Brain pericyte (primary cell): ENCODE results near the gene TP53I11.

Source experiments
- DNase-seq: peaks from one replicate; pipeline ENCODE4 v3.0.0-alpha.2; 2012; ENCODE audit warnings: low read depth, low spot score

The TP53I11 gene

DNA sequence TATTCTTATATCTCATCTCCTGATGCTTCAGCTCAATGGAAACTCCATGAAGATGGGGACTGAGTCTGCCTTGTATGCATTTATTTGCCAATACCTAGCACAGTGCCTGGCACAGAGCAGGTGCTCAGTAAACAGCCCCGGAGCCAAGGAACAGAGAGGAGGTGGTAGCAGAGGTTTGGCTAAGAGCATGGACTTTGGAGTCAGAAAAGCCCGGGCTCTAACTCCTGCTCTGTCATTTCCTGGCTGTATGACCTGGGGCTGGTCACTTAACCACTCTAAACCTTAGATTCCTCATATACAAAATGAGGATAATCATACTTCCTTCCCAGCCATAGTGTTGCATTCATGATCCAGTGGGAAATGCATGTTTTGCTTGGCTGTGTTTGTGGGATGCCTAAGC, 36.6 kb downstream of the TP53I11 start:
- no peak for DNase-seq

DNA sequence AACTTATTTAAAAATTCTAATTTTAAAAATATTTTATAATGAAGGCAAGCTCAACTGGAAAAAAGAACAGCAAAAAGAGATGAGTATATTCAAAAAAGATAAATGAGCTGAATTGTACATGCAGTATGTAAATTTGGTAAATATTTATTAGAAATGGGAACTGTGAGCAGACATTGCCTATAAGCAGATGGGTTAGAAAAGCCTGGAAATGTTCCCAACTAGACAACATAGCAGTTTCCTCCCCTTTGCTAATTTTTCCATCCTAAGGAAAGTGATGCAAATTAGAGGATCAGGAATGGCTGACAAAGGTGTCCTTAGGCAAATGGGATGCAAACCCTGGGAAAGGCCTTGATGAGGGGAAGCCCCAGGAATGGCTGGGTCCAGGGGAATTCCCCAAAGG, 37.2 kb downstream of the TP53I11 start:
- DNase-seq = no peak

DNA sequence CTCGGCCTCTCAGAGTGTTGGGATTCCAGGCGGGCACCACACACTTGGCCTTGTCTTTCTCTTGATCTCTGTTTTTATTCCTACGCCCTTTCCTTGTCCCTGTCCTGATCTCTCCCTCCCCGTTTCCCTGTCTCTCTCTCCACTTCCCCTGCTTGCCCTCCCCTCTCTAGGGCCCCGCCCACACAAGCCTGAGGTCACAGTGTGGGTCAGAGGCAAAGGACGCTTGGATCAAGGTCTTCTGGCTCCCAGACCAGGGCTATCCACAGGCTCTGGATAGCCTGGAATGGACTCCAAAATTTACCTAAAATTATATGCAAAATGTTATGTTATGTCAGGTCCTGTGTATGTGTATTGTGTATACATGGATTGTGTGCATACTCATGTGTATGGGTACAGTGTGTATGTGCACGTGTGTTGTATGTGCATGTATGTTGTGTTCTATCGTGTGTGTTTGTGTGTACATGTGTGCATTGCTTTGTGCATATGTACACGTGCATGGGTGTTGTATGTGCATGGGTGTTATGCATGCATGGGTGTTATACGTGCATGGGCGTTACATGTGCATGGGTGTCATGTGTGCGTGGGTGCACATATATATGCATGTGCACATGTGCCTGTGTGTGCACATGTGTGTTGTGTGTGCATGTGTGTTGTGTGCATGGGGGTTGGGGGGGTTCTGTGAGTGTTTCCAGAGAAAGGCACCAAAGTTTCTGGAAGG, 38.3 kb downstream of the TP53I11 start:
- no peak for DNase-seq

DNA sequence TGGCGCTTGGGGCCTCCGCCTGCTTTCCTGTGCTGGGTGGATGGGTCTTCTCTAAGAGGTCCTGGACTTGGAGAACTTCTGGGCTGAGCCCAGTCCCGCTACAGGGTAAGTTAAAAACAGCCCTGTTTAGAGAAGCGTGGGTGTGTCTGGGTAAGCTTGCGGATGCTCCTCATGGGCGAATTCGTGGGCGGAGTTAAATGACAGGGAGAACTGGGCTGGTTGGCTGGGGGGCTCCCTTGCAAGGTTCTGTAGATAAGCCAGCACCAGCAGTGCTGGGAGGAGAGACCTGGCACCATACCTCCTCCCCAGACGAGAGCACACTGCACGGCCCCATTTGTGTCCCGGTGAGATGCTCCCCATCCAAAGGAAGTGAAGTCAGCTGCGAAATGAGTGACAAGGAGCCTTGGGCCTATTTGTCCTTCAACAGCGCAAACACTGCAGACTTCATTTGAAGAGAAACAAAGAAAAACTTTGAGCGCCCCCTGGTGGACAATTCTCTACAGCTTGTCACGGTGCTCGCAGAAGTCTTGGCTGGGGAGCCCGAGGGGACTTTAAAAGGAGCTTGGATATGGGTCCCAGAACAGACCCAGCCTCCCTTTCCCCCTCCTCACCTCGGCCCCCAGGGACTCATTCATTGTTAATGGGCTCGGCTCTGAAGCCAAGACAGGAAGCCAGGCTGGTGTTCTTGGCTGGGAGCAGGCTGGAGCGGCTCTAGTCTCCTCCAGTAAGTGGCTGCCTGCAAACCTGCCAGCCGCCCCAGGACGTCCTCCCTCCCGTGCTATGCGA, 39.5 kb downstream of the TP53I11 start:
- DNase-seq = peak; percentile 20

DNA sequence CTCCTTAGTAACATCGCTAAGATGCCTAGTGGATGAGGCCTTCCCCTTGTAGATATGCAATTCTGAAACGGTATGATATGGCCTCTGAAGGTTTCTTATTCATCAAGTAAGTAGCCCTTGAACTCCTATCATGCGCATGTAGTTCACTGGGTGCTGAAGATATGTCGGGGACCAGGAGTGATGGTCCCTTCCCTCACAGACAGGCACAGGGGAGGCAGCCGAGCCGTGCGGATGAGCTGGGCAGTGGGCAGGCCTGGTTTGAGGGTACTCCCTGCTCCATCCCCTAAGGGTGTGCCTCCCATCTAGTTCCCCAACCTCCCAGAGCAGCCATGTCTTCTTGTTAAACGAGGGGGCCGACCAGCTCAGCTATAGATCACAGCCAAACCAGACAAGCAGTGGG, 40.1 kb downstream of the TP53I11 start:
- DNase-seq = no peak

DNA sequence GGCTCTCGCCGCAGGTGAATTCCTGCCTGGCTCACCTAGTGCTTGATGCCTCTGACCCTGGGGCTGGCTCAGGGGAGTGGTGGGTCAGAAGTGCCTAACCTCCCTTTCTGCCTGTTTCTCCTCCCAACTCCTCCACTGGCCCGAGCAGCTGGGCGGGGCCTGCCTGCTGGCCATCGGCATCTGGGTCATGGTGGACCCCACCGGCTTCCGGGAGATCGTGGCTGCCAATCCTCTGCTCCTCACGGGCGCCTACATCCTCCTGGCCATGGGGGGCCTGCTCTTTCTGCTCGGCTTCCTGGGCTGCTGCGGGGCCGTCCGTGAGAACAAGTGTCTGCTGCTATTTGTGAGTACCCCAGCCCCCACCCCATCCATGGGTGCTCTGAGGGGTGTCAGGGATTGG, 41.1 kb downstream of the TP53I11 start:
- DNase-seq = no peak

DNA sequence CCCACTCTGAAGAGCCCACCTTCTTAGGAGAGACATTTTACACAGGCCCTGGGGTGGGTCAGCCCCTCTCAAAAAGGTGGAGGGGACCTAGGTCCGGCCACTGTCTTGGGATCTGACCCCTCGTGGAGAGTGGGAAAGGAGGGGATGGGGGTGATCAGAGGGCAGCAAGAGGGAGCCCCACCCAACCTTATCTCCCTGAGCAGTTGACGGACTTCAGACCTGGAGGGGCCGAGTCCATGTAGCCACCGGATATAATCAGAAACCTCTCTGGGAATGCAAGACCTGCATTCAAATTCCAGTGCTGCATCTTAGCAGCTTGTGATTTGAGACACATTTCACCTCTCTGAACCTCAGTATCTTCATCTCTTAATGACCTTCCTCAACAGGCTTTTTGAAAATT, 44.0 kb downstream of the TP53I11 start:
- DNase-seq = no peak

DNA sequence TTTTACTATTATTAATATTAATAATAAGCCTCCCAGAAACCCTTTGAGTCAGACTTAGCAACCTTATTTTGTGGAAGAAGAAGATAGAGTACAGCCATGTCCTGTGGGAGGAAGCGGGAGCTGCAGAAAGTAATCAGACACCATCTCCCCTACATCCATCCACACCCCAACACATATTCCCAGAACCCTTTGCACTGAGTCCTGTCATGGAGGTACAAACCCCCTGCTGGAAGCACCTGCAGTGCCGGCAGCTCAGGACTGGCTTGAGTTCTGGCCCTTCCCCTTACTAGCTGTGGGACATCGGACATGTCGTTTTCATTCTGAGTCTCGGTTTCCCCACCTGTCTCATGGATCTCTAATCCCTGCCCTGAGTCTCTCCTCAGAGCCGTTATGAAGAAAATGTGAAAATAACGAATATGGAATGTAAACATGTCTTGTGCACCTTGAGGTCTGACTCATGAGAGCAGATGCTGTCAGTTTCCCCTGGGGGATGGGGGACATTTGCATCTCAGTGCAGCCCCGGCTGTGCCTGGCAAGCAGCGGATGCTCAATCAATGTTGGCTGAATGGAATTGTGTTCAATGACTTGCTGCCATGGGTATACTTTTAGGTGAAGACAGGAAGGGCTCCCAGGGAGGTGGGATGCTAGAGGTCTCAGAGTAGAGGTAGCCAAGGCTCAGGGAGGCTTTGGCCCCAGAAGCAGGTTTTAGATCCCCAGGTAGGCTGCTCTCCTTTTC, 45.4 kb downstream of the TP53I11 start:
- DNase-seq = no peak

DNA sequence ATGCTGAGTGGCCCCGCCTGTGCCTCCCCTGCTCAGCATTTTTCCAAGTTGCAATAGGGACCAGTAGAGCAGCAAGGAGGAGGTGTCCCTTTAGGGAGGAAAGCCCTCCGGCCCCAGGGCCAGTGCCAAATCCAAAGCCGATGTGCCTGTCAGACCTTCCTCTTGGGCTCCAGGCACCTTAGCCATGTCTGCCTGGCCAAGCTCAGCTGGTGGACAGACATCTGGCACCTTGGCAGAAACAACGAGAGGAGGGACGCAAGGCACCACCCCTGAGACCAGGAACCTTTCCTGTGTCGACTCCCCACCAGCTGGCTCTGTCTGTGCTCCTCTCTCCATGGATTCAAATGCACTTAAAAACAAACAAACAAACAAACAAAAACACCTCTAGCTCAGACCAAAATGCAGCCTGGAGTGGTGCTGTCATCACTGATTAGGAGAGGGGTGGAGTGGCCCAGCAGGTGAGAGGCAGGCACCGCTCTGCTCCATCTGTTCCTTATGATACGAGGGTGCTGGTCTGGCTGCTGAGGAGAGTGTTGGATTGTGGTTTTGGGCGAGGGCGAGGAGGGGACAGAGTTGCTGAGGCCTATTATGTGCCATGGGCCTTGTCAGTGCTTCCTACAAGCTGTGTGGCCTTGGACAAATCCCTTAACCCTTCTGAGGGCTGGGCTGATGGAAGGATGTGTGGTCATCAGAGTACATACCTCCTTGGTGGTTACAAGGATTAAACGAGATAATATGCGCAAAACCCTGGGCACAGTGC, 46.2 kb downstream of the TP53I11 start:
- no peak for DNase-seq

DNA sequence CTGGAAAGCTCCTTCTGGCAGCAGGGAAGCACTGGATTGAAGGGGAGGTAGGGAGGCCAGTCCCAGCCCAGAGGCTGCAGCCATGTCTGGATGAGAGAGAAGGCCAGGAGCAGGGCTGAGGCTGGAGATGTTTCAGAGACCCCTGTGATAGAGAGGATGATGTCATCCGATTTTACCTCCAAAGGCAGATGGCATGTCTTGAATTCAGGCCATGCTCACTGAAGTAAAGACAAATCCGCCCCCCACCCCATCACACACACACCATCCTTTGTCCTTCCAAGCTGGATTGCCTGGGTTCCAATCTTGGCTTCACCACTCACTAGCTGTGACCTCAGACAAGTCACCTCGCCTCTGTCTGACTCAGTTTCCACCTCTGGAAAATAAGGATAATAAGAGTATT, 47.2 kb downstream of the TP53I11 start:
- no peak for DNase-seq

DNA sequence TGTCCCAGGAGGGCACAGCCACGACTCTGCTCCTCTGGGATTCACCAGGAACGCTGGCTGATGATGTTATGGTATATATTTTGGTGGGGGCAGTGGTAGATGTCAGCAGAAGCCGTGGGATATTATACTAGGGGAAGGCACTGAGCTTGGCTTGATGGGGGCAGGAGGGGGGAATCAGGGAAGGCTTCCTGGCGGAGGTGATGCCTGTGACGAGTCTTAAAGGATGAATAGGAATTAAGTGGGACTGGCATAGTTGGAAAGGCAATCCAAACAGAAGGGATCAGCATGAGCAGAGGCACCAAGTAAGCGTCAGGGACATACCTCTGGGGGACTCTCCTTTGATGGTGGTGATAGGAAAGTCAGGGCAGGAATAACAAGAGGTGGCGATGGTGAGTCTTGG, 47.6 kb downstream of the TP53I11 start:
- DNase-seq = no peak

DNA sequence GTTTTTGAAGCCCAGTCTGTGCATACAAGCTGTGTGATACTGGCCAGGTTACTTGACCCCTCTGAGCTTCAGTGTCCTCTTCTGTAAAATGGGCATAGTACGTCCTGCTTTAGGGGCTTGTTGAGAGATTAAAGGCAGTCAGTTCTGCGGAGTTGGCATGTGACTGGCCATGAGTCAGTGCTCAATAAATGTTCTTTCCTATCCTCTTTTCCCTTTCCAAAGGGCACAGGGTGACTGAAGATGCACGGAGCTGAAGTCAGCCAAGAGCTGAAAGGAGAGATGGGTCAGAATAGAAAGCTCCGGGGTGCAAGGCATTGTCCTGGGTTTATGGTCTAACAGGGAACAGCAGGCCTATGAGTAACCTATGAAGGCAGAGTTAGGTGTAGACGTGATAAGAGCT, 48.9 kb downstream of the TP53I11 start:
- DNase-seq = no peak

DNA sequence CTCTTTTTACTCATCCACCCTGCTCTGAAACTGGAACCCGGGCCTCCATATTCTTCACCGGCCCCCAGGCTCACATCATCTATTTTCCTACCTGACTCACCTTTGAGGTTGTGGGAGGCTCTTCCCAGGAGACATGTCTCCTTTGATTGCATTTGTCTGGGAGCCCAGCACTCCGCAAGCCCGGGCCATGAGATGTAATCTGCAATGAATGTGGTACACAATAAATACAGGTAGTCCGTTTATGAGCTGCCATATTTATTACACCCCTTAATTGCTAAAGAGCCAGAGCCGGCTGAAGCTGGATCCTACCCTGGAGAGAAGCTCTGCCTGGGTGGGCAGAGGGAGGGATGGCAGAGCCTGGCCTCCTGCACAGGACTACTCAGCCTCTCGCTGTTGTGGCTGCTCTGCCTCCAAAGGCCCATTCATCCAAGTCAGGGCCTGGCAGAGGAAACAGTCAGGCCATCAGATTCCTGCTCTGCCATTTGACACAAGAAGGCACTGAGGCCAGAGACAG, 49.5 kb downstream of the TP53I11 start:
- DNase-seq = no peak

DNA sequence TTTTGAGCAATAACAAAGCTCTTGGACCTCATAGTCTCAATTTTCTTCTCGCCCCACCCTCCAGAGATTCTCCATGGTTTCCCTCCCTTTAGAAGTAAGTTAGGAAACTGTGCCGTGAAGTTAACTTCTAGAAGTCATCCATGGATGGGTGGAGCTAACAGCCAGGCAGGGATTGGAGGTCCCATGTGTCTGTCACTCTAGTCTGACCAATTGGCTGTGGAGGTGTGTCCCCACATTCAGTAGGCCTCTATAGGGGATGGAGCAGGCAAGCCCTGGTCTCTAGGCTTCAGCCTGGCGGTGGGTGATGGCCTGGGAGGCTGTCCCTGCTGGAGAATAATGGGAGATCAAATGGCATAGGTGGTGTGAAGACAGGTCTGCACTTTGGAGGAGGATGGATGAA, 50.7 kb downstream of the TP53I11 start:
- no peak for DNase-seq

DNA sequence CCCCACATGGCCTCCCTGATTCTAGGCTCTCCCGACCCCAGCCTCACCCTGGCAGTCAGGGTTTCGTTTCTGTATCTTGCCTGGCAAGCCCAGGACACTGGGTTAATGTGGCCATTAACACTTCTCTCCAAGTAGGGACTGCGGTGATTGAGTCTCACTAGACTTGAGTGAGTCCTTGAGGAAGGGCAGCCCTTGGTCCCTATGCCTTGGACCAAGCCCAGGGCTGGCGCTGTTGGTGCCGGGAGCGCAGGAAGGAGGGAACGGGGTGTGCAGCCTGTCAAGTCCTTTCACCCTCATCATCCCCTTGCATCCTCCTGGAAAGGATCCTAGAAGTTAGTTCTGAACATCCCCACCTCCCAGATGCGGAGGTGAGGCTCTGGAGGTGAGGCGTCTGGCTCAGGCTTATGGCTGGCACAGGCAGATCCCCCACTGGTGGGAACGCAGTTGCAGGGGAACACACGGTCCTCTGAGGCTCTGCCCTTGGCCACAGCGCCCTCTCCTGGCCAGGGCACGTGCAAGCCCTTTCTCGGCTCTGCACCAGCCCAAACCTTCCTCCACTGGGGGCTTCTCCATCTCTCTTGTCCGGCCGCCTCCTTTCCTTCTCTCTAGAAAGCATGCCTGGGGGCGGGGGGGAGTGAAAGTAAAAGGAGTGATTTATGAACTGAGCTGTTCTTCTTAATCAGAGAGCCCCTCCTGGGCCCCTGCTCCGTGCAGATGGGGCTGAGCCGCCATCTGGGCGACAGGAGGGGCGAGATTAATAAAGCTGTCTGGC, 56.7 kb downstream of the TP53I11 start:
- DNase-seq = peak; percentile 29

DNA sequence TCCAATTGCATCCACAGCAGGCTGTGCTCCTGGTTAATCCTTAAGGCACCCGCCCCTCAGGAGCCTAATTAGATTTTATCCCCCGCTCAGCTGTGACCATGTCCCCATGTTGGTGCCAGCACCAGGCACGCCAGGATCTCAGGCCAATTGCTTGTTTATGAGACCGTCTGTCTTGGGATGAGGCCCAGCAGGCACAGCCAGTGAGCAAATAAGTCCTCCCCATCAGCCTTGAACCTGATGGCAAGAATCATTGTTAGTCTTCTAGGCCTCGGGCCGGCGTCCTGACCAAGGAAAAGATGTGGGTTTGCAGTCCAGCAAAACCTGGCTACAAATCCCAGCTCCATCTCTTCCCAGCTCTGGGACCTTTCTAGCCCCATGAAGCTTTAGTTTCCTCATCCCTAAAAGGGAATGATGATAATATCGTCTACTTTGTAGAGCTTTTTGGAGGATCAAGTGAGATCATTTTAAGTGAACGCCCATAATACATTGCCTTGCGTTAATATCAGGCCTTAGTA, 57.3 kb downstream of the TP53I11 start:
- no peak for DNase-seq

DNA sequence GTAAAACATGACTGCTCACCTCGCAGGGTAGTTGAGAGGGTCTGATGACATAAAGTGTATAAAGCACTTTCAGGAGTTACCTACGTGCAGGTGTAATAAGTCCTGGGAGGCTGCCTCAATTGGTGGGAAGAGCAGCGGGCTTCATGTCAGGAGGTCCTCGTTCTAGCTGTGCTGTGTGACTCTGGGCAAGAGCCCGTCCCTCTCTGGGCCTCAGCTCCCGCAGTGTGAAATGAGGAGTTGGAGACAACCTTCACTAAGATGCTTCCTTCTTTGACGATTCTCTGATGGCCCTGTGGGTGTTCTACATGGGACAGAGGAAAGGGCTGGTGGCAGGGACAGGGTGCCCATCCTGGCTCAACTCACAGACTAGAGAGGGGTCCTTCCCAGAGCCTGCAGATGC, 57.8 kb downstream of the TP53I11 start:
- DNase-seq = no peak

DNA sequence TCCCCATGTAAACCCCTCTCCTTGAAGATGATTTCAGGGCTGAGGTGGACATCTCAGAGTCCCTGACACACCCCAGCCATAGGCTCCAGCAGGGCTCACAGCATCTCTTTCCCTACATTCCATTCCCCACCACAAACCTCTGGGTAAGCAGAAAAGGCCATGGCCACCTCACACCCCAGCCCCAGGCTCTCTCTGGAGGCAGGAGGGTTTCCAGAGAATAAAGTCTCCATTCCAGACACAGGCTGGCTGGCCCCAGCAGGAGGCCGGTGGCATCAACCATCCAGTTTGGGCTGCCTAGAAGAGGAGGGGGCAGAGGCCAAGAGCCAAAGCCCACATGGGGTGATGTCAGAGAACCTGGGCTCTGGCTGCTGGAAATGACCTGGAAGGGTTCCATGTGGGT, 61.4 kb downstream of the TP53I11 start:
- DNase-seq = no peak

DNA sequence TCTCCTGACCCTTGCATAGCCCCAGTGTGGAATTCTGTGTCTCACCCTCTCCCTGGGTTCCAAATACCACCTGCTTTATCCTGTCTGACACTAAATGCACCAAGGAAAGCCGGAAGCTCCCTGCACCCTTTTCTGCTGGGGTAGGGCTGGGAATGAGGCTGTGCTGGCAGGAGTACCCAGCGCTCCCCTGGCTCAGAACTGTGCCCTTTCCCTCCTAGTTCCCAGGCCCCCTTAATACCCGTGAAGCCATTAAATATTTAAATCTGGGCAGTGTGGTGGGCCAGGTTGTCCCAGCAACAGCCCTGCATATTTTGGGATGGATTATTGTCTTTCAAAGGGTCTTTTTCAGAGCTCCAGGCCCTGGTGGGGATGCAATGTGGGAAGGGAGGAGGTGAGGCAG, 63.0 kb downstream of the TP53I11 start:
- no peak for DNase-seq

DNA sequence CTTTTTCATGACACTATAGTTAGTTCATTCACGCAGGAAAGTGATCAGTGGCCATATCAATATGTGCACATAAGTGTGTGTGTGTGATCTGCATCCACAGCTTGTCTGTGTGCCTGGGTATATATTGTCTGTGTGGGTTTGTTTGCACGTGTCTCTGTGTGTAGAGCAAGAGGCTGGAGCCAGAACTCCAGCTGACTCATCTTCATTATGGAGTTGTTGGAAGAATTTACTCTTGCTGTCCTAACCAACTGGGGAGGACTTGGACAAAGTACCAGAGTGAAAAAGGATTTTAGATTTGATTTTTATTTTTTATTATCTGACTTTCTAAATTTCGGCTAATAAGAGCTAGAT, 63.9 kb downstream of the TP53I11 start:
- no peak for DNase-seq
